Jurkat, Clone E6-1 (cell line): ENCODE results near the gene SYCP3. TPM values are rescaled to one million over a fixed set of nuclear protein-coding genes. Genes with fewer than 3 reads are reported as not detected.

ENCODE experiments used
- DNase-seq: peaks from one replicate; pipeline ENCODE4 v3.0.0-alpha.2; 2011; ENCODE audit warnings: low read depth, low spot score
- H3K4me3 ChIP-seq: 2 replicates; pipeline ENCODE4 v1.5.1; 2011; ENCODE audit warnings: mild to moderate bottlenecking, low read length, control low read depth, moderate library complexity
- polyA plus RNA-seq: library from polyadenylated mRNA; unstranded; fragments of >200 nt; gene quantifications from one replicate; pipeline ENCODE4 v1.2.1, GENCODE V29; 2012; ENCODE audit warnings: missing spikeins; ENCODE audit not compliant: insufficient read length, insufficient read depth

Gene SYCP3
- not detected for polyA plus RNA-seq

DNA sequence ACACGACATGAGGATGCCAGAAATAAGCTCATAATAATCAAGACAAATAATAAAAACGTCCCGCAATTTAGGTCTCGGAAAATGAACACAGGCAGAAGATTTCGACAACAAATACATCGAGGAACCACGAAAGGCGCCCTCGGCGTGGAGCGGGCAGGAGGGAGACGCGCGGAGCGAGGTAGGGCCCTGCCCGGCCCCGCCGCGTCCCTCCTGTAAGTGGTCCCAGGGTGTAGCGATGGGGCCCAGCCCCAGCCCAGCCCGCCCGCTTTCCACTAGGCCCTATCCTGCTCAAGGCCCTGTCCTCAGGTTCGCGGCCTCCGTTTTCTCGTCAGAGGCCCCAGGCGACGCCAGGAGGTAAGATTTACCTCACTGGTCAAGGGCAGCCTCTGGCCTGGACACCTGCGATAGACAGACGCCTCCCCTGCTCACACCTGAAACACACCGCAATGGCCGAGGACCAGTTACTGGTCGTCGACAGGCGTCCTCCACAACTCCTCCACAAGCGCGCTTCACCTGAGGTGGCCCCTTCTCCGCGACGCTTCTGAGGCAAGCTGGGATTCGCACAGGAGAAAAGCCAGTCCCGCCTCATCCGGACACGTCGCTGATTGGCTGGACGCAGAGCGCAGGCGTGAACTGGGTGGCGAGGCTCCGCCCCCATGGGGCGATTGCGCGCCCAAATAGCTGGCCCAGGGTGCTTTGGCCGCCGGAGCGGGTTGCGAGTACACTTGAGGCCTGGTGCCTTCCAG is at the start of gene SYCP3:
Gene SYCP3, minus strand, starts transcription at position 543 of the 746 bp plus-strand sequence. CDS start 1,527 bp downstream, outside the sequence.
- no peak within 1 kb of the TSS for H3K4me3 ChIP-seq
- DNase-seq: no peak

DNA sequence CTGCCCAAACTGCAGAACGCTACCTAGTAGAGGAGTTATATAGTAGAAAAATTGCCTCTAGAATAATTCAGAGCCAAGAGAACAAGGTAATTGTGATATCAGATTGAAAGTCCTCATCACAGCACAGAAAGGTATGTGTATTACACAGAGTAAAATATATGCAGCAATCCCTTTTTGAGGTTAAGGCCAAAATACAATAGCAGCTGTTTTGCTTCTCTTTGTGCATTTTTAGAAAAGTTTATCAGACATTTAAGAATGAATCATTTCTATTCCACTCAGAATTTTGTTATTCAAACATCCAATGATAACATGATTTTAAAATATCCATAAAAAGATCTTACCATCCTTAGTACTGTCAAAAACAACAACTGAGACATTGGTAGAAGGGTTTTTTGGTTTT is 46.4 kb upstream of the SYCP3 start:
- H3K4me3 ChIP-seq: no peak overlapping the region
- no peak for DNase-seq

DNA sequence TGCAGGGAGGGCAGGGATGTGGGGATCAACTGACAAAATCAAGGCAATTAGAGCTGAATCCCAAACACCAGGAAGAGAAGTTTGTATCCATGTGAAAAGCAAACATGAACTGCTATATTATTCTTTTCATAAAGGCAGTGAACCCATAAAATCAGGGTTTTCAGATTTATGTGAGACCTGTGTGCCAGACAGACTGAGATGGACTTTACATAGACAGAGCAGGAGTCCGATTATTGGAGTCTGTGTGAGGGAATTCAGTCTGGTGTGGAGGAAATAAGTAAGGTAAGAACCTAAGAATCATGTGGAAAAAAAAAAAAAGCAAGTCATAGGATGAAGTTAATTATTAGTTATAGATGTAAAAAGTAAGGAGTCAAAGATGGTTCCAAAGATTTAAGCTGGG is 45.1 kb upstream of the SYCP3 start:
- H3K4me3 ChIP-seq: no peak overlapping the region
- DNase-seq: no peak

DNA sequence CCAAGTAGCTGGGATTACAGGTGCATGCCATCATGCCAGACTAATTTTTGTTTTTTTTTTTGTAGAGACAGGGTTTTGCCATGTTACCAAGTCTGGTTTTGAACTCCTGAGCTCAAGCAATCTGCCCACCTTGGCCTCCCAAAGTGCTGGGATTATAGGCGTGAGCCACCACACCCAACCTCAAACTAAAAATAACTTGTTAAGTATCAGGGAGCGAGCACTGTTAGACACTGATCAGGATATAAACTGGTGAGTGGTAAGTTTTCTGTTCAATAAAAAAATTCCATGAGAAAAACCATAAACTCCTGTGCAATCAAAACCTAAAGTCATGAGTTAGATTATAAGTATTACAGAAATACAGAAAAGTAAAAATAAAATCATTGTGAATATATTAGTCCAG is 44.6 kb upstream of the SYCP3 start:
- DNase-seq: no peak
- no peak overlapping the region for H3K4me3 ChIP-seq

DNA sequence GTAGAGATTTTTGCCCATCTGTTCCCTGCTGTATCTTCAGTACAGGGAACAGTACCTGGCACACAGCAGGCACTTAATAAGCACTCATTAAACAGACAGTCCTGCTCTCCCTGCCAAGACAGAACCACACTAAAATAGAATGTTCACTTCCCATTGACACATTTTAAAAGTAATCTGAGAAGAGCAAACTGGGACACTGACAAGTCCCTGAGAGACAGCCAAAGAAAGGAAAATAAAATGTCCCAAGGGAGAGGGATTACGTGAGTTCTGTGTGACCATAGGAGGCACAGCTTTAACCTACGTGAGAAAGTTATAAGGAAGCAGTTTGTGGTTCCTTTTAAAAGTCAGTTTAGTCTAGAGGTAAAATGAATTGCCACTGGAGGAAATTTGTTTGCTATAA is 43.9 kb upstream of the SYCP3 start:
- no peak overlapping the region for H3K4me3 ChIP-seq
- DNase-seq: no peak

DNA sequence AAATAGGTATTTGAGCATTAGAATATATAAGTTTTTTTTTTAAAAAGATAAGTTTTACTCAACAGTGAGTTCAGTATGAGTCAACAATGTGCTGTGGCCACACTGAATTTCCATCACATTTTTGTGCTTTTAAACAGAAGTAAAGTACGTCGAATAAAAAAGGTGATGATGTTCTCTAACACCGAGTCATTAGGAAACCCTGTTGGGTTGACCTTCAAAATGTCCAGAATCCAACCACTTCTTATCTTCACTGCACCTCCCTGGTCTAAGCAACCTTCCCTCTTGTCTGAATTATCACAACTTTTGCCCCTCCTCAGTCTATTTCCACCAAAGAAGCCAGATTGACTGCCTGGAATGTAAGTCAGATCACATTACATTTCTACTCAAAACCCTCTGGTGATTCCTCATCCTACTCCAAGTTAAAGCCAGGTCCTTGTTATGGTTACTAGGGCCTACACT is 43.0 kb upstream of the SYCP3 start:
- no peak overlapping the region for H3K4me3 ChIP-seq
- DNase-seq: no peak

DNA sequence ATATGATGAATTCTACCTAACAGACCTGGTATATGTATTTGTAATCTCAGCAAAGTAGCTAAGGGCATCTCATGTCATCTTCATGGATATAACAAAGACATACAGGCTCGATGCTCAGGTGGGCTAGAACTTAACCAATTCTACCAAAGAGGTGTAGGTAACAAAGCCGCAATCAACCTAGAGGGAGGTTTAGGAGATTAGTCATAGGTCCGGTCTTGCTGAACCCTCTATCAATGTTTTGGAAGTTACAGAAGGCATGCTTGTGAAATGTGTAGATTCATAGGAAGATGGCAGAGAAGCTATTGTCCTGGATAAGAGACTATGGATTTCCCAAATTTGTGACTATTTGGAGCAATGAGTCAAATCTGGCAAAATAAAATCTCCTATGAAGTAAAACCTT is 42.6 kb upstream of the SYCP3 start:
- no peak overlapping the region for H3K4me3 ChIP-seq
- DNase-seq: no peak

DNA sequence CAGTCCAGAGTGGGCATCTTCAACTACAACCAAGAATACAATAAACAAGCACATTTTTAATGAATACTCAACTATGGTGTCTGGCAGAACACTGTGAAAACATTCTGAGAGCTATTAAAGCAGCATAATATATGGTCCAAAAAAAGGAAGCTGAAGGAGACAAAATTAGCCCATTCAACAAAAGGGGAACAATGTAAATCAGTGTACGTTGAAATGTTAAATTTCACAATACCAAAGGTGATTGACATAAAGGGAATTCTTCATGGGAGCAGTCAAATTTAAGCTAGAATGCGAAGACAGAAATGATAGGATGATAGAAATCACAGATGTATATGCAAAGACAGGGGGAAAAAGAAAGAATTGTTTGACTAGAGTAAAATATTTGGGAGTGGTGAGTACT is 41.3 kb upstream of the SYCP3 start:
- DNase-seq: no peak
- no peak overlapping the region for H3K4me3 ChIP-seq

DNA sequence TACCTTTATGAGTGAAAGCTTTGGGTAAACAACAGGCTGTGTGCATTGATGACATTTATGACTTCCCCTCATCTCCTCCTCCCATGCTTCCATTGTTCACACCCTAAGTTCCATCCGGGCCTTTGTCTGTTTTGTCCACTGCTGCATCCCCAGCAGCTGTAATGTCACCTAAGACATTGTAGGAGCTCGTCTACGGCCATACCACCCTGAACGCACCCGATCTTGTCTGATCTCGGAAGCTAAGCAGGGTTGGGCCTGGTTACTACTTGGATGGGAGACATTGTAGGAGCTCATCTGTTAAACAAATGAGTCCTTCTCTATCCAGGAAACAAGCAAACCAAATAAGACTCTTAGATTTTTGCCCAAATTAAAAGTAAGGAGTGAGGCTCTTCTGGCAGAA is 40.4 kb upstream of the SYCP3 start:
- H3K4me3 ChIP-seq: no peak overlapping the region
- no peak for DNase-seq

DNA sequence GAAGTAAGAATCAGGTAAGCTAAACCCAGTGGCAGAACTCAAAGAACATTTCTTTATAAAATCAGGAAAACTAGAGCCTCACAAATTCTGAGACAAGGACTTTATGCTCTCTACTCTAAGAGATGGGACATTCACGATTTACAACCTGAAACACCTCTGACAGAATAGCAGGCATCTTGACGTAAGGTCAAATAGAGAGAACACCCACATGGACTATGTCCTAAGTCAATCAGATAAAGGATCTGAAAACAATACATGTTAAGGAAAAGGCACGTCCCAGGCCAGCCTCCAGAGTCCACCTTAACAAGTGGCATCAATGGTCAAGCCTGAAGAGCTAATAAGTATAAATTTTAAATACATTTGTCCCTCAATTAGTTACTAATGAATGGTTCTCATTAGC is 39.9 kb upstream of the SYCP3 start:
- no peak overlapping the region for H3K4me3 ChIP-seq
- no peak for DNase-seq

DNA sequence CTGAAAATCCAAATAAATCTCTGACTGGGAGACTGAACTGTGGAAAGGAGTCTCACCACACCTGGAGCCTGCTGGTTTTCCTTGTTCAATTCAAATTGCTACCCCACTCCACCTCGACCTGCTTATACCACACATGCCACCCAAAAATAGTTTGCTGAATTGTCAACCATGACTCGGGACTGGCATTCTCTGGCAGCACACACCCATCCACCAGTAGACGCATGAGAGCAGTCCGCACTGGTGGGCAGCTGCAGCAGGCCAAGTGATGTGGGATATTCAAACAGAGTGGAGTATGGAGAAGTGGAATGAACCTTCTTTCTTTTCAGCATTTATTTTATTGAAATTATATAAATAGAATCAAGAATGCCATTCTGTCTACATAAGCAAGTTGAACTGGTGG is 38.7 kb upstream of the SYCP3 start:
- no peak overlapping the region for H3K4me3 ChIP-seq
- no peak for DNase-seq

DNA sequence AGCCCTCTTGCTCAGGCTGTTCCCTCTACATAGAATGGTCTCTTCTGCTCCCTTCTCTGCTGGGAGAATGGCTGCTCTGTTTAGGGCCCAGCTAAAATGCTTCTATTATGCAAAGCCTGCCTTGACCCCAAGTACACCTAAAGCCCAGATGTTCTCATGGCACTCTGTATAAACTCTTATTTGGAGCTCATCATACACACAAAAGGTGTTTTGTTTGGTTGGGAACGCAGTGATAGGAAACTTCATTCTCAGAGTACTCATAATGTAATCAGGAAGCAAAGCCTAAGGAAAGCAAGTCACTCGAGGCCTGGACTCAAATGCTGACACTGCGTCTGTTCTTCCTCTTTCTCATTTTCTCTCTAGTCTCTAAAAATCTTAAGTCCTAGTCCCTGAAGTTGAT is 38.2 kb upstream of the SYCP3 start:
- no peak overlapping the region for H3K4me3 ChIP-seq
- DNase-seq: no peak

DNA sequence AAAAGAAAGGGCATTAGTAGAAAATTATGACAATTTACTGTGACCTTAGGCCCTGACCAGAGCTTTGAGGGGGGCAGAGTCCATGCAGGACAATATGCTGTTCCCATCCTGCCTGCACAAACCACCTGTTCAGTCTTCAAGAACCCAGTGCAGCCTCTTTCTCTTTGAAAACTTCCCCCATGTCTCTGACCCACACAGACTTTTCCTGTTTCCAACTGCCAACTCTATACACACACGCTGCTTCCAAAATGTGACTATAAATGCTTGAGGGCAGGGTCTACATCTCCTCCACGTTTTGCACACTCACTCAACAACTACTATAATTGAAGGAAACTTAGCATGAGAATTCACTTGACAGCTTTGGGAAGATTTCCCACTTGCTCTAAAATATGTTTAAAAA is 36.6 kb upstream of the SYCP3 start:
- DNase-seq: peak; percentile 74
- peak overlapping the region; percentile 11 for H3K4me3 ChIP-seq

DNA sequence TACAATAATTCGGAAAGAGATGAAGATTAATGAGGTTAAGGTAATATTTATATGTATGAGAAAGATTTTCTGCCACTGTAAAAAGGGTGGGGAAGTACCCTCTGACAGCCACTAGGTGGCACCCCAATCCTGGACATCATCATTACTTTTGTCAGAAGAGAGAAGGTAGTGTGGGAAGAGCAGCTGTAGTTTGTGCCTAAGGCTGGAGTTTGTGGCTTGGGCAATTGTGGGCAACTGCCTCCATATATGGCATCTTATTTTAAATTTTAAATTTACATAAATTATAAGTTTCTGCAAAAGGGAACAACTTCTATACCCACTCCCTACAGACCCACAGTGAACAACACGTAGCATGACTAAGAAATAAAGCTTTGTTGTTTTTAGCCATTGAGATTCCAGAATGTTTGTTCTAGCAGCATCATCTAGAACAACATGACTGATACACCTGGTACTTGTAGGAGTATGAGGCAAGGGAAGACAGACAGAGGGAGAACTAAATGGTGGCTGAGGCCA is 34.4 kb upstream of the SYCP3 start:
- H3K4me3 ChIP-seq: no peak overlapping the region
- DNase-seq: peak; percentile 79

DNA sequence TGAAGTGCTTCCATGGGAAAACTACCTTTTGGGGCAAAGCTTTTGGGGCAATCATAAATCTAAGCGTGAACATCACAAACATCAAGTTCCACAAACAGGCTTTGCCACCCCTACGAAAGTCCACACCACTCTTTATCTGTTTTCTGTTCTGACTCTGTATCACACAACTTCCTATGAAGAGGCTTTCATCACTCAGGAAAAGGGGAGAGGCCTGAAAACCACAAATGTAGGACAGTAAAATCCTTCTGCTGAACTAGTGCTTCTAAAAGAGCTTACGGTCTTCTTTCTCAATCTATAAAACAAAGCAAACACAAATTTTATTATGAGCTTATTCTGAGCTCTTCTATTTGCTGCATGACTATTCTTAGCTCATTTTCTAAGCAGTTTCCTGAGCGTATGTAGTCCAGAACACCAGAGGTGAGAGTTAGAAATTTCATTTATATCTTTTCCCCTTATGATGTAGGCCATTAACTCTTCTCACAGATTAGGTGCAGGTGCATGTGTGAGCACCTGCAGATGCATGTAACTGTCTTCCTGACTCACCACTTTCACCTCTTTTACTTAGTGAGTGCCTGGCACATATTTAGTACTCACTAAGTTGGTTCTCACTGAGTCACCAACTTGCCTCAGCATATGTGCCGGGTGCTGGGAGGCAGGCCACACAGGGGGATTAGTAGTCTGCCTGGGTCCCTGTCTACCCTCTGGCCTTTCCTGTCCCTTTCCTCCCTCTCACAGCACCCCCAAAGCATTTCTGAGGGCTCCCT is 32.9 kb upstream of the SYCP3 start:
- peak; percentile 64 for DNase-seq
- peak overlapping the region; percentile 11 for H3K4me3 ChIP-seq

DNA sequence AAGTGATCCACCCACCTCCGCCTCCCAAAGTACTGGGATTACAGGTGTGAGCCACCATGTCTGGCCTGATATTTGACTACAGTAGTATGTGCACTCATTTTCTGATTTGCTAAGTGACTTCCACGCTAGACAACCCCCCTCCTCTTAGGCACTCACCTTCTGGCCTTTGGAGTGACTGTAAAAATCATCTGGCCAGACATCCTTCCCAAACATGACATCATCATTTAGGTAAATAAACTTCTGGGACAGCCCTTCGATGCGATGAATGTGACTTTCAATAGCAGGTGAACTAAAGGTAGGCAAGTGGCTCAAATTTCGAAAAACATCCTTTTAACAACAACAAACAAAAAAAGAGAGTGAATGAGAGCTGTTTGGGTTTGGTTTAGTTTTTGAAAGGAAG is 30.6 kb upstream of the SYCP3 start:
- DNase-seq: no peak
- no peak overlapping the region for H3K4me3 ChIP-seq

DNA sequence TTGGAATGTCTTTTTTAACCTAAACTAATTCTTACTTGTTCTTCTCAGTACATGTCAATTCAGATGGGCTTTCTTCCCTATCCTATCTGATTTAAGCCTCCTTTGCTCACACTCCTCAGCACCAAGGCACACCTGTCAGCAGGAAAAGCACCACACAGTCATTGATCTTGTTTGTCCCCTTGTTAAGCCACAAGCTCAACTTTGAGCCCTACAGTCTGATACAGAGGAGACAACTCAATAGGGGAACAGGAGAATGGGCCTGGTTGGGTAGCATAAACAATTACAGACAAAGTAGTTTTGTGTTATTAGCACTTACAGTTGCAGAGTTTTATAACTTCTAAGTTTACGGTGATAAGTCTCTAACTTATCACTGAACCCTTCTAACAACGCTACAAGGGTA is 29.5 kb upstream of the SYCP3 start:
- DNase-seq: no peak
- H3K4me3 ChIP-seq: no peak overlapping the region

DNA sequence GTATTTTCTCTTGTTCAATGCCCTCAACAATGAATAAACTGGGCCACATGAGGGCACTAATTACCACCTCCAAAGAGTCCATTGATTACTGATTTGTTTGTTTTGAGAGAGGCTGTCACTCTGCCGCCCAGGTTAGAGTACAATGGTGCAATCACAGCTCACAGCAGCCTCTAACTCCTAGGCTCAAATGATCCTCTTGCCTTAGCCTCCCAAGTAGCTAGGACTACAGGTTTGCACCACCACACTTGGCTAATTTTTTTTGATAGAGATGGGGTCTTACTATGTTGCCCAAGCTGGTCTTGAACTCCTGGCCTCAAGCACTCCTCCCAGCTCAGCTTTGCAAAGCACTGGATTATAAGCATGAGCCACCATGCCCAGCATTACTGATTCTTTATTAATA is 28.3 kb upstream of the SYCP3 start:
- DNase-seq: no peak
- H3K4me3 ChIP-seq: no peak overlapping the region

DNA sequence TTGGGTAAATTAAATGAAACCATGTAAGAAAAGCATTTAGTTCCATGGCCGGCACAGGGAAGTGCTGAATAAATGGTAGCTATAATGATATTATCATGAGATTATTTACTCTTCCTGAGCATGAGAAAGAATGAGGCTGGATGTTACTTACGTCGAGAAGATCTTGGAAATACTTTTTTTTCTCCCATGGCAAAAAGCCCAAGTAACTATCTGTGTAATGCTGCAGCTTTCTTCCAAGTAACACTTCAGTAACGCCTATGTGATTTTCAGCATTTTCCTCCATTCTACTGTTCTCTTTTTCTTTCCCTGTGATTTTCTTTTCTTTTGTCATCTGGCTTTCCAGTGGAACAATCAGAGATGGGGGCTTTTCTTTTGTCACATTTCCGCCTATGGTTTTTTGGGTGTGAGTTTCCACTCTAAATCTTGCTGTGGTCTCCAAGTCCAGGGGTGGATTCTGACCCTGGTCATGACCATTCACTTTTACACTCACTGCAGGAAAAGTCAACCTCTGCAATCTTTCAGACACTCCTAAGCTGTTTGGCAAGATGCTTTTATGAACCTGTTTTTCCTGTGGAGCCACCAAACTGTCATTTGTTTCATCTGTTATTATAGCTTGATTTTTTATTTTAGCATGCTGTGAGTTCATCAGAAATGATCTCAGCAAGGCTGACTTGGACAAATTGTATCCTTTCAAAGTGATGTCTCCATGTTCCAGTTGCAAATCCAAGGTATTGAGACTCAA is 25.0 kb upstream of the SYCP3 start:
- no peak for DNase-seq
- H3K4me3 ChIP-seq: no peak overlapping the region
